ENCODE measurements around the gene DENND5B. TPM values are rescaled to one million over a fixed set of nuclear protein-coding genes. Genes with fewer than 3 reads are reported as not detected.
"Not testable (repeated sequence)": the region's sequence is repeated elsewhere in the genome, so short reads cannot be mapped to it uniquely, and the experiment has no call there.

Gene DENND5B
- total RNA-seq, 2 donors from 2014 or later = 31.2 to 37.3 TPM

GRCh38 chr12:31386364-31386777 lies 204.6 kb downstream of the DENND5B start:
- no peaks in the 10 kb centered on the region for H3K4me1 ChIP-seq
- no peak for TF ChIP-seq CTCF (IDR thresholded peaks at IDR 0.05)
- H3K36me3 ChIP-seq = peaks cover 40% of the 10 kb centered on the region
- no peak for DNase-seq (ENCODE audit: low spot score)
- no peak overlapping the region for H3K4me3 ChIP-seq
- no peak overlapping the region for H3K27ac ChIP-seq
- H3K9me3 ChIP-seq = no peaks in the 10 kb centered on the region
- H3K27me3 ChIP-seq = no peaks in the 10 kb centered on the region

GRCh38 chr12:31377210-31377609 lies 213.7 kb downstream of the DENND5B start:
- DNase-seq (ENCODE audit: low spot score); H3K27ac ChIP-seq; H3K9me3 ChIP-seq; H3K4me1 ChIP-seq; H3K27me3 ChIP-seq; H3K4me3 ChIP-seq; H3K36me3 ChIP-seq: not testable (repeated sequence)

GRCh38 chr12:31375422-31375821 lies 215.5 kb downstream of the DENND5B start:
- not testable (repeated sequence) for H3K36me3 ChIP-seq; H3K9me3 ChIP-seq; H3K27ac ChIP-seq; DNase-seq (ENCODE audit: low spot score); H3K4me1 ChIP-seq; H3K4me3 ChIP-seq; H3K27me3 ChIP-seq

- no peak for TF ChIP-seq CTCF (IDR thresholded peaks at IDR 0.05)
- Histone ChIP-seq H3K36me3 (no peaks in the 10 kb centered on the region), H3K4me3 (no peak overlapping the region)
Observed at GRCh38 chr12:31371256-31371620, 219.7 kb downstream of the DENND5B start.

GRCh38 chr12:31370531-31371255 lies 220.2 kb downstream of the DENND5B start:
- no peak for DNase-seq (ENCODE audit: low spot score)
- Histone ChIP-seq H3K27ac (peak overlapping the region in 1 of 2 donors; percentile 21), H3K36me3 (no peaks in the 10 kb centered on the region), H3K9me3 (no peaks in the 10 kb centered on the region), H3K4me3 (peak overlapping the region in 1 of 2 donors; percentile 38), H3K27me3 (no peaks in the 10 kb centered on the region), H3K4me1 (peaks cover 0 to 8% of the 10 kb centered on the region in 2 donors)
- TF ChIP-seq CTCF (IDR thresholded peaks at IDR 0.05) = no peak

More at GRCh38 chr12:31371256-31371620, 219.7 kb downstream of the DENND5B start:
- Histone ChIP-seq H3K27ac (no peak overlapping the region), H3K9me3 (no peaks in the 10 kb centered on the region), H3K27me3 (no peaks in the 10 kb centered on the region), H3K4me1 (peaks cover 0 to 8% of the 10 kb centered on the region in 2 donors)
- DNase-seq (ENCODE audit: low spot score) = no peak

- no peak for TF ChIP-seq CTCF (IDR thresholded peaks at IDR 0.05)
- Histone ChIP-seq H3K4me3 (peak overlapping the region in 1 of 2 donors; percentile 38), H3K4me1 (peaks cover 0 to 8% of the 10 kb centered on the region in 2 donors), H3K27ac (peak overlapping the region in 1 of 2 donors; percentile 21), H3K9me3 (no peaks in the 10 kb centered on the region), H3K27me3 (no peaks in the 10 kb centered on the region), H3K36me3 (no peaks in the 10 kb centered on the region)
- DNase-seq (ENCODE audit: low spot score) = peak; percentile 68
Observed at GRCh38 chr12:31369712-31370521, 221.0 kb downstream of the DENND5B start.
